GM21515 (cell line): ENCODE measurements around the gene FAM181A.

ENCODE experiments used
- ATAC-seq: cut with Tn5 transposase; IDR thresholded peaks from one replicate; pipeline ENCODE4 v1.9.1; 2021; ENCODE audit not compliant: unreplicated experiment

Gene FAM181A

GRCh38 chr14:93928184-93929047 is 1.3 kb downstream of the FAM181A start:
- no peak for ATAC-seq

- no peak for ATAC-seq
Measured at GRCh38 chr14:93929048-93929535, 1.9 kb downstream of the FAM181A start.

DNA sequence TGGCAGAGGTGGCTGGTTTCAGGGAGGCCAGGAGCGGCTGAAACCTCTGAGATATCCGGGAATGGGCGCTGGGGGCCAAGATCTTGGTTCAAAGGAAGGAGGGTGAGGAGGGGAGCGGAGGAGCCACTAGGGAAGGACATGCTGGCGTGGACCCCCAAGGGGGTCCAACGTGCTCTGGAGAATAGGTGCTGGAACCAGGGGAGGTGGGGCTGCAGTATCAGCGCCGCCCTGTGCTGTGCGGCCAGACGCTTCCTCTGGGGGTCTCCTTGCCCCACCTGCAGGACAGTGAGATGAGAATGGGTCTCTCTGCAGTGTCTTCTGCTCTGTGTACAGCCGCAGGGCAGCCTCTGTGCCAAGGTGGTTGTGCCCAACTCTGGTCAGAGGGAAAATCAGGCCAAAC is 2.5 kb downstream of the FAM181A start:
- no peak for ATAC-seq

- ATAC-seq: no peak
Measured at GRCh38 chr14:93930296-93930988, 3.3 kb downstream of the FAM181A start.

- ATAC-seq: no peak
Measured at GRCh38 chr14:93930989-93931307, 3.8 kb downstream of the FAM181A start.

- ATAC-seq: no peak
Measured at GRCh38 chr14:93932642-93933041, 5.5 kb downstream of the FAM181A start.

GRCh38 chr14:93935213-93935612 is 8.1 kb downstream of the FAM181A start:
- no peak for ATAC-seq

DNA sequence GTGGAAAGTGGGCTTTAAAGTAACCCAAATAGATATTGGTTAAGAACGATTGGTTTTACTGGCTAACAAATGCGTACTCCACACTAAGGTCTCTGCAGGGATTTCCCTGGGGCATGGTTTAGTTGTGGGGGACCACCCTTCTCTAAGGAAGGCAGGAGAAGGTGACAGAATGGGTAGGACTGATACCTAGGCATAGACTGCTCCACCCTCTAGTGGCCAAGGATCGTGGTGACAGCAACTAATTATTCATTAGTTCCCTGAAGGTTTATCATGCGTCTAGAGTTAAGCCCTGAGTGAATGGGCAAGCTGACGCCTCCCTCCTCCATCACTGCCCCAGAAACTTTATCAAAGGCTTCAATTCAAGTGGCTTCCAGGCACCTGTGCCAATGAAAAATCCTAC is 9.1 kb downstream of the FAM181A start:
- no peak for ATAC-seq

GRCh38 chr14:93936926-93937325 is 9.8 kb downstream of the FAM181A start:
- no peak for ATAC-seq

DNA sequence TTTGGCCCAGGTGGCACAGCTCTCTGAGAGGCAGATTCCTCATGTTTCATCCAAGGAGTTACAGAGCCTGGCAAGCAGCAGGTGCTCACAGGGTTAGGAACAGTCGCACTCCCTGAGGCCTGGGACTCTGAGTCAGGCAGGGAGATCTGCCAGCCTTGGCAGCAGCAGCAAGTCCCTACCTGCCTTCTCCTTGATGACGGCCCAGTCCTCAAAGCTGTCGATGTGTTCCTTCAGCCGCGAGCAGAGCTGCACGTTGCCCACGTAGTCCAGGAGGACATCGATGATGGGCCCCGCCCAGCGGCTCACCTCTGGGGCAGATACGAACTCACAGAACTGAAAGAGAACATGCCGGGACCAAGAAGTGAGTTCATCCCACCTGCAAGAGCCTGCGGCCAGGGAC is 10.4 kb downstream of the FAM181A start:
- no peak for ATAC-seq

- no peak for ATAC-seq
Measured at GRCh38 chr14:93938751-93939303, 11.7 kb downstream of the FAM181A start.

DNA sequence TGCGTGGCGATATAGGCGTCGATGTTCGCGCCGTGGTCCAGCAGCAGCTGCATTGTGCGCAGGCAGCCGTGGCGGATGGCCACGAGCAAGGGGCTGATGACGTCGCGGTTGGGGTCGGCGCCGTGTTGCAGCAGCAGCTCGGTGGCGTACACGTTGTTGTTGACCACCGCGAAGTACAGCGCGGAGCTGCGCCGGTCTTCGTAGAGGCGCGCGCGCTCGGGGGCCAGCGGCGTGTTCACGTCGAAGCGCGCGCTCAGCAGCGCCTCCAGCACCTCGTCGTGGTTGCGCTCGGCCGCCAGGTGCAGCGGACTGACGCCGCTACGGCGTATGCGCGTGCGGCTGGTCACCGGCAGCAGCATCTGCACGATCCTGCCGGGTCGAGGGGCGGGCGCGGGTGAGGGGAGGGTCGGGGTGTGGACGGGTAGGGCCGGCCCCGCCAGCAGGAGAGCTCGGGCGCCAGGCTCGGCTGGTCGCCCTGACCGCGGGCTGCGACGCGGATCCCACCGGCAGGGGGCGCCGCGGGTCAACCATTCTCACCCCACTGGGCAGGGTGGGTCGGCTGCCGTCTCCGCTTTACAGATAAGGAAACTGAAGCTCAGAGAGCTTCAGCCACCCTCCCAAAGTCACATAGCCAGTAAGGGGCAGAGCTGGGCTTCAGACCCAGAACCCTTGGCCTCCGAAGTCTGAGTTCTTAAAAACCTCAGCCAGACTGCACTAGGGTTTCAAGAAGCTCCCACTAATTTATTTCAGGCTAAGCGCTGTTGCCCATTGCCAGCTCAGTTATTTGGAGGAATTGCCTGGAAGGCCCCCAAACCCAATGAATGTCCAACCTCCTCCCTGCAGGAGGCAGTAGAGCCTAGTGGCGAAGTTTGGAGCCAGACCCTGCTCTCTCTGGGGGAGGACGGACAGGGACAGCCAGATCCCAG is 12.4 kb downstream of the FAM181A start:
- peak; percentile 85 for ATAC-seq

GRCh38 chr14:93940437-93940836 is 13.3 kb downstream of the FAM181A start:
- no peak for ATAC-seq

DNA sequence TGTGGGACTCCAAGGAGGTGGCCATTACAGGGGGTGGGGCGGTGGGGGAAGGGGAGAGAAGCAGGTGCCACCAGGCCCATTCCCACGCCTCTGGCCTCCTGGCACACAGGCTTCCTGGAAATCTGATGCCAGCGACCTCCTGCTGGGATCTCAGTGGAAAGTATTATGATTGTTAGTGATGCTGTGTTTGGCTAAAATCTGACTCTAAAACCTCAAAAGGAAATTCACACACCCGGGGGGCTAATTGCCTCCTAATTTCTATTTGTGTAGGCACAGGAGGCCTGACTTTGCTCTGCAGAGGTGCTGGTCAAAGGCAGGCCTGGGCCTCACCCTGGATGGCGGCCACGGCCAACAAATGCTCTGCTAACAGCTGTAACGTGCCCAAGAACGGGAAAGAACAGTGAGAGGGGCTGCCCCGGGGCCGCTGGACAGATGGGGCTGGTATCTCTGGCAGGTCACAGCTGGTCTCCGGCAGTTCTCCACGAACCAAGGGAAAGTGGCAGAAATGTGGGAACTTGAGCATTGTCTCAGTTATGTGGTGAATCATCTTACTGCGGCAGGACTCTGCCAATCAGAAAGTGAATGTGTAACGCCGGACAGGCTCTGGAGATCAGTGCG is 14.3 kb downstream of the FAM181A start:
- ATAC-seq: no peak

DNA sequence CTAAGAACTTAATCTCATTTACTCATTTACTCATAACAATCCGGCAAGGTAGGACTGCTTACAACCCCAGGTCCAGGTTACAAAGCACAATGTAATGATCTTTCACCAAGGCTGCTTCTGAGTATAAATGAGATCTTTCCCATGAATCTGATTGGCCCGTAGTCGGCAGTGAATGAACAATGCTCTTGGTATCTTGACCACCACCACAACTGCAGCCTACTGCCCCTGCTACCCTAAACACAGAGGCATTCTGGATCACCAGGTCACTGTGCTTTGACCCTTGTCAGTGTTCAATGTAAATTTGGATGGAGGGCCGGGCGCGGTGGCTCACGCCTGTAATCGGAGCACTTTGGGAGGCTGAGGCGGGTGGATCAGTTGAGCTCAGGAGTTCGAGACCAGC is 15.9 kb downstream of the FAM181A start:
- no peak for ATAC-seq

GRCh38 chr14:93943930-93944329 is 16.8 kb downstream of the FAM181A start:
- no peak for ATAC-seq

GRCh38 chr14:93944348-93945069 is 17.4 kb downstream of the FAM181A start:
- ATAC-seq: no peak

GRCh38 chr14:93945070-93945399 is 17.9 kb downstream of the FAM181A start:
- ATAC-seq: no peak

DNA sequence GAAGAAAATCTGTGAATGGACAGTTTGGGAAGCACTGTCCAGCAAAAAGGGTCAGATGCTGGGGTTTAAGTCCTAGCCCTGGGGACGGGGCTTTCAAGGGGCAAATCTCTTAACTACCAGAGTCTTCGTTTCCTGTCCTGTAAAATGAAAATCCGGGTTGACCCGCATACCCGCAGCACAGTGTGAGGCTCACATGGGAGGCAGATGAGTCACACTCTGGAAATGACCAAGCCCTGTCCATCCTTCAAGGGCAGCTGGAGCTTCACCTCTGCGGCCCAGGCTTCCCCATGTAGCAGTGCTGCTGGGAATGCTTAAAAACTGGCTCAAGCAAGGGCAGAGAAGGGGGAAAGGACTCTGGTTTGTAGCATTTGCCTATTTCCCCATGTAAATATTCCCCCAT is 19.0 kb downstream of the FAM181A start:
- ATAC-seq: no peak

GRCh38 chr14:93946541-93947090 is 19.5 kb downstream of the FAM181A start:
- ATAC-seq: no peak
